ENCODE measurements around the gene GTSF1L.

DNA sequence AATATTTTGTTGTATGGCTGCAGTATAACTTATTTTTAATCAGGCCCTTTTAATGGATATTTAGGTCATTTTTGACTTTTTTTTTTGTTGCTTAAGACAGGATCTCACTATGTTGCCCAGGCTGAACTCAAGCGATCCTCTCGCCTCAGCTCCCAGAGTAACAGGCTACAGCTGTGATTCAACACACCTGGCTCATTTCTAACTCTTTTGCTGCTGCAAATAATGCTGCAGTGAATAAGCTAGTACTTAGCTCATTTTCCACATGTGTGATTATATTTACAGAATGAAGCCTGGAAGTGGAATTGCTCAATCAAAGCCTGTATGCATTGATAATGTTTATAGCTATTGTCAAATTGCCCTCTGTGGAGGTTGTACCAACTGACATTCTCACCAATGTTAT is 1.1 kb downstream of the GTSF1L start:
- TF ChIP-seq, protein P1, sequence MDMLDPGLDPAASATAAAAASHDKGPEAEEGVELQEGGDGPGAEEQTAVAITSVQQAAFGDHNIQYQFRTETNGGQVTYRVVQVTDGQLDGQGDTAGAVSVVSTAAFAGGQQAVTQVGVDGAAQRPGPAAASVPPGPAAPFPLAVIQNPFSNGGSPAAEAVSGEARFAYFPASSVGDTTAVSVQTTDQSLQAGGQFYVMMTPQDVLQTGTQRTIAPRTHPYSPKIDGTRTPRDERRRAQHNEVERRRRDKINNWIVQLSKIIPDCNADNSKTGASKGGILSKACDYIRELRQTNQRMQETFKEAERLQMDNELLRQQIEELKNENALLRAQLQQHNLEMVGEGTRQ (IDR thresholded peaks at IDR 0.05; ENCODE audit: low read depth, low read length): no peak
- TF ChIP-seq, protein P2, sequence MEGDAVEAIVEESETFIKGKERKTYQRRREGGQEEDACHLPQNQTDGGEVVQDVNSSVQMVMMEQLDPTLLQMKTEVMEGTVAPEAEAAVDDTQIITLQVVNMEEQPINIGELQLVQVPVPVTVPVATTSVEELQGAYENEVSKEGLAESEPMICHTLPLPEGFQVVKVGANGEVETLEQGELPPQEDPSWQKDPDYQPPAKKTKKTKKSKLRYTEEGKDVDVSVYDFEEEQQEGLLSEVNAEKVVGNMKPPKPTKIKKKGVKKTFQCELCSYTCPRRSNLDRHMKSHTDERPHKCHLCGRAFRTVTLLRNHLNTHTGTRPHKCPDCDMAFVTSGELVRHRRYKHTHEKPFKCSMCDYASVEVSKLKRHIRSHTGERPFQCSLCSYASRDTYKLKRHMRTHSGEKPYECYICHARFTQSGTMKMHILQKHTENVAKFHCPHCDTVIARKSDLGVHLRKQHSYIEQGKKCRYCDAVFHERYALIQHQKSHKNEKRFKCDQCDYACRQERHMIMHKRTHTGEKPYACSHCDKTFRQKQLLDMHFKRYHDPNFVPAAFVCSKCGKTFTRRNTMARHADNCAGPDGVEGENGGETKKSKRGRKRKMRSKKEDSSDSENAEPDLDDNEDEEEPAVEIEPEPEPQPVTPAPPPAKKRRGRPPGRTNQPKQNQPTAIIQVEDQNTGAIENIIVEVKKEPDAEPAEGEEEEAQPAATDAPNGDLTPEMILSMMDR (conservative IDR thresholded peaks at IDR 0.05; ENCODE audit: low read depth, low read length): no peak
- TF ChIP-seq POLR2A (IDR thresholded peaks at IDR 0.05; ENCODE audit: low read depth, low read length) (no peak), RAD21 (IDR thresholded peaks at IDR 0.05; ENCODE audit: low read length) (no peak), RFX5 (IDR thresholded peaks at IDR 0.05; ENCODE audit: low read depth, low read length) (no peak), SMC3 (IDR thresholded peaks at IDR 0.05; ENCODE audit: low read depth, low read length) (no peak), RCOR1 (IDR thresholded peaks at IDR 0.05; ENCODE audit: insufficient replicate concordance, low read length) (no peak), CEBPB (IDR thresholded peaks at IDR 0.05; ENCODE audit: low read depth, low read length) (peak; percentile 71), MAFK (IDR thresholded peaks at IDR 0.05; ENCODE audit: low read depth, low read length) (no peak), MXI1 (IDR thresholded peaks at IDR 0.05; ENCODE audit: borderline replicate concordance, low read depth, low read length) (no peak), MAZ (IDR thresholded peaks at IDR 0.05; ENCODE audit: borderline replicate concordance, low read depth, low read length) (no peak), NFE2L2 (IDR thresholded peaks at IDR 0.05; ENCODE audit: low read depth, low read length) (no peak), BHLHE40 (IDR thresholded peaks at IDR 0.05; ENCODE audit: low read depth, low read length) (no peak), CHD1 (IDR thresholded peaks at IDR 0.05; ENCODE audit: low read depth, low read length) (no peak)

Measured in IMR-90 (cell line).